ENCODE measurements around the gene TMEM106B.

The TMEM106B gene

DNA sequence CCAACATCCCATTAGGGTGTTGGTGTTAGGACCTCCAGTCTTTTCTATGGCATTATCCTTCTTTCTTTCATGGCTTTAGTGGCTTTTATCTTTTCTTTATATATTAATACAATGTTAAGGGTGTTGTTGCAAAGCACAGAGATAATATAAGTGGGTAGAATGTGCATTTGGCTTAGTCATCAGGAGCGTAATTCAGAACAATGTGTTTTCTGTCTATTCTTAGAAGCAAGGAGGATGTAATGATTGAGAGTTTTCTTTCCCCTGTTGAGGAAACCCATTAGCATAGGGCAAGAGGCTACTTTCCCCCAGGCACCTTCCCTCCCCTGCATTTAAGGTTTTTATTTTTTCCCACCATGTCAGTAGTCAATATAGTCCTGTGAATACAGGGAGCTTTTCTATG is 79.7 kb downstream of the TMEM106B start:
- H3K36me3 ChIP-seq: no peaks in the 10 kb centered on the region
- H3K4me2 ChIP-seq: no peak overlapping the region
- H3K4me1 ChIP-seq: peaks cover 18% of the 10 kb centered on the region
- no peak overlapping the region for H3K27ac ChIP-seq
- H3K9me3 ChIP-seq: peaks cover 49% of the 10 kb centered on the region
- H3K27me3 ChIP-seq: no peaks in the 10 kb centered on the region
- no peaks in the 10 kb centered on the region for H4K20me1 ChIP-seq
- no peak overlapping the region for H3K9ac ChIP-seq
- no peak for TF ChIP-seq Cebpa-rat (IDR thresholded peaks at IDR 0.05)
- H3K4me3 ChIP-seq: no peak overlapping the region

- H3K4me1 ChIP-seq: peaks cover 18% of the 10 kb centered on the region
- no peak overlapping the region for H3K9ac ChIP-seq
- H3K4me3 ChIP-seq: no peak overlapping the region
- H3K9me3 ChIP-seq: peaks cover 52% of the 10 kb centered on the region
- no peaks in the 10 kb centered on the region for H3K36me3 ChIP-seq
- H3K27me3 ChIP-seq: no peaks in the 10 kb centered on the region
- no peak overlapping the region for H3K4me2 ChIP-seq
- no peaks in the 10 kb centered on the region for H4K20me1 ChIP-seq
- H3K27ac ChIP-seq: no peak overlapping the region
- no peak for TF ChIP-seq Cebpa-rat (IDR thresholded peaks at IDR 0.05)
Observed at GRCh38 chr7:12291870-12292269, 80.8 kb downstream of the TMEM106B start.

Data from BLaER1 (cell line).